ENCODE results near the gene P4HA2.

The P4HA2 gene

GRCh38 chr5:132221781-132222648 lies 5.6 kb downstream of the P4HA2 start:
- DNase-seq: no peak

GRCh38 chr5:132220491-132220890 lies 7.2 kb downstream of the P4HA2 start:
- DNase-seq: no peak

GRCh38 chr5:132219981-132220380 lies 7.7 kb downstream of the P4HA2 start:
- DNase-seq: no peak

- DNase-seq: no peak
These were observed 8.2 kb downstream of the P4HA2 start for GRCh38 chr5:132219289-132219970.

GRCh38 chr5:132218321-132218720 lies 9.3 kb downstream of the P4HA2 start:
- no peak for DNase-seq

- no peak for DNase-seq
These were observed 12.3 kb downstream of the P4HA2 start for GRCh38 chr5:132215329-132215728.

- DNase-seq: no peak
These were observed 13.2 kb downstream of the P4HA2 start for GRCh38 chr5:132214491-132214890.

- no peak for DNase-seq
These were observed 14.0 kb downstream of the P4HA2 start for GRCh38 chr5:132213666-132214065.

- no peak for DNase-seq
These were observed 15.9 kb downstream of the P4HA2 start for GRCh38 chr5:132211787-132212186.

GRCh38 chr5:132210944-132211343 lies 16.7 kb downstream of the P4HA2 start:
- no peak for DNase-seq

GRCh38 chr5:132209901-132210545 lies 17.6 kb downstream of the P4HA2 start:
- no peak for DNase-seq

- no peak for DNase-seq
These were observed 18.5 kb downstream of the P4HA2 start for GRCh38 chr5:132209131-132209530.

- no peak for DNase-seq
These were observed 19.9 kb downstream of the P4HA2 start for GRCh38 chr5:132207778-132208177.

GRCh38 chr5:132206782-132207181 lies 20.9 kb downstream of the P4HA2 start:
- DNase-seq: no peak

GRCh38 chr5:132205385-132206125 lies 22.1 kb downstream of the P4HA2 start:
- DNase-seq: no peak

- DNase-seq: no peak
These were observed 23.1 kb downstream of the P4HA2 start for GRCh38 chr5:132204371-132205135.

GRCh38 chr5:132203916-132204315 lies 23.7 kb downstream of the P4HA2 start:
- DNase-seq: no peak

GRCh38 chr5:132203464-132203818 lies 24.2 kb downstream of the P4HA2 start:
- no peak for DNase-seq

- no peak for DNase-seq
These were observed 24.8 kb downstream of the P4HA2 start for GRCh38 chr5:132202711-132203463.

- no peak for DNase-seq
These were observed 28.5 kb downstream of the P4HA2 start for GRCh38 chr5:132199116-132199680.

- no peak for DNase-seq
These were observed 29.1 kb downstream of the P4HA2 start for GRCh38 chr5:132198571-132198970.
